Fibroblast of villous mesenchyme (primary cell): ENCODE results near the gene METTL15. TPM values are rescaled to one million over a fixed set of nuclear protein-coding genes. Genes with fewer than 3 reads are reported as not detected.

Source experiments
- DNase-seq: peaks from one replicate; pipeline ENCODE4 v3.0.0-alpha.2; 2010; ENCODE audit warnings: low read depth
- H3K4me3 ChIP-seq: 2 replicates; pipeline ENCODE4 v1.5.1; 2011; ENCODE audit warnings: low read depth, mild to moderate bottlenecking, low read length
- total RNA-seq: library from RNA; depleted of rRNA; stranded (reverse); fragments of >200 nt; gene quantifications from 2 replicates; pipeline ENCODE4 v1.2.3, GENCODE V29; 2012
- TF ChIP-seq, protein P1 (sequence below): IDR thresholded peaks from 2 replicates; pipeline ENCODE4 v1.5.1; 2012; ENCODE audit warnings: low read depth, mild to moderate bottlenecking, low read length; ENCODE audit not compliant: insufficient read depth

The METTL15 gene
- total RNA-seq, 1 donor = 28.1 TPM

DNA sequence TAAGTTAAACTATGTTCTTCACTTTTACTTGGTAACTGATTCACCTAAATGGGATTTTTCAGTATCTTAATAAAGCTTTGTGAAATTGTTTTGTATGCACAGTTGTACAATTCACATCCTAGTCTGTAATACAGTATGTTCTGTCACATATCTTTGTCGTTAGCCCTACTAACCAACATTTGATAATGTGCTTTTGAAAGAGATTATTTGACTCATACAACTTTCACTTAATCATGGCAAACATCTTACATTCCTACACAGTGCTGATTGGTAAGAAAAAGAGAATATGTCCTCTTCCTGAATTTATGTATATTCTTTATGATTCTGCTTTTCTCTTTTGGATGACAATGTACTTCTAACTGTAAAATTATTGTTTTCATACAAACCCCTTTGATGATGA, 234.5 kb downstream of the METTL15 start:
- DNase-seq = peak; percentile 37
- TF ChIP-seq, protein P1, sequence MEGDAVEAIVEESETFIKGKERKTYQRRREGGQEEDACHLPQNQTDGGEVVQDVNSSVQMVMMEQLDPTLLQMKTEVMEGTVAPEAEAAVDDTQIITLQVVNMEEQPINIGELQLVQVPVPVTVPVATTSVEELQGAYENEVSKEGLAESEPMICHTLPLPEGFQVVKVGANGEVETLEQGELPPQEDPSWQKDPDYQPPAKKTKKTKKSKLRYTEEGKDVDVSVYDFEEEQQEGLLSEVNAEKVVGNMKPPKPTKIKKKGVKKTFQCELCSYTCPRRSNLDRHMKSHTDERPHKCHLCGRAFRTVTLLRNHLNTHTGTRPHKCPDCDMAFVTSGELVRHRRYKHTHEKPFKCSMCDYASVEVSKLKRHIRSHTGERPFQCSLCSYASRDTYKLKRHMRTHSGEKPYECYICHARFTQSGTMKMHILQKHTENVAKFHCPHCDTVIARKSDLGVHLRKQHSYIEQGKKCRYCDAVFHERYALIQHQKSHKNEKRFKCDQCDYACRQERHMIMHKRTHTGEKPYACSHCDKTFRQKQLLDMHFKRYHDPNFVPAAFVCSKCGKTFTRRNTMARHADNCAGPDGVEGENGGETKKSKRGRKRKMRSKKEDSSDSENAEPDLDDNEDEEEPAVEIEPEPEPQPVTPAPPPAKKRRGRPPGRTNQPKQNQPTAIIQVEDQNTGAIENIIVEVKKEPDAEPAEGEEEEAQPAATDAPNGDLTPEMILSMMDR = no peak
- no peak overlapping the region for H3K4me3 ChIP-seq

DNA sequence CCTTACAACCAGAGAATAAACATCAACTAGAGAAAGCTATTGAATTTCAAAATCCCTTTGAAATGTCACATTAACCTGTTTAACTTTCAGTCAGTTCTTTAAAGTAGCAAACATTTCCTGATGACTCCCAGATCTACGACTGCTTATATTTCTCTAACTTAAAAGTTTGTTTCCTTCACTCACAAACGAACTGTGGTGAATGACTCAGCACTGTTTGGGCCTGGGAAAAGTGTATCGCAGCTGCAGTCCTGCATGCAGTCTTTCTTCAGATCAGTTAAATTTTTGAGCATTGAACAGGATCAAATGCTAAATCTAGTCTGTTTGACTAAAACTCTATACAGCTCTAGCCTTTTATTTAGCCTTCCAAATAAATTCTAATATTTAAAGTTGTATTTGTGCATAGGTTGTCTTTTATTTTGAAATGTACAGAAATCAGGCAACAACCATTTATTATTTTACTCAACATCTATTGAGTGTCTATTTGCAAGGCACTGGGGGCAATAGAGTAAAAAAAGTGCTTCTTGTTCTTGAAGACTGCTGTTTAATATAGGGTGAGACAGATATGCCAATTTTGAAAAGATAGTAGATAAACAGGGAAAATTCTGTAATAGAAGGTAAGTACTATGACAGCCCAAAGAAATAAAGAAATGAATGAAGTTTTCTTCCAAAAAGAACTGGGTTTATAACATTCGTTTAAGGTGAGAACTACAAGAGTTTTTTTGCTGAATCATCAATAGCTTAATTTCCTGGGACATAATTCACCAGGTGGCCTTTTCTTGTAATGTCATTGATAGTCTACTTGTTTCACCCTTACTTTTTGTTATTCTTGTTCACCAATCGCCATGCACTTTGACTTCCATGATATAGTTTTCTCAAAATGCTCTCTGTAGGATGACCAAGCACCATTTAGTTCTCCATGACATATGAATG, 235.4 kb downstream of the METTL15 start:
- peak; percentile 96 for DNase-seq
- TF ChIP-seq, protein P1 = no peak
- no peak overlapping the region for H3K4me3 ChIP-seq

DNA sequence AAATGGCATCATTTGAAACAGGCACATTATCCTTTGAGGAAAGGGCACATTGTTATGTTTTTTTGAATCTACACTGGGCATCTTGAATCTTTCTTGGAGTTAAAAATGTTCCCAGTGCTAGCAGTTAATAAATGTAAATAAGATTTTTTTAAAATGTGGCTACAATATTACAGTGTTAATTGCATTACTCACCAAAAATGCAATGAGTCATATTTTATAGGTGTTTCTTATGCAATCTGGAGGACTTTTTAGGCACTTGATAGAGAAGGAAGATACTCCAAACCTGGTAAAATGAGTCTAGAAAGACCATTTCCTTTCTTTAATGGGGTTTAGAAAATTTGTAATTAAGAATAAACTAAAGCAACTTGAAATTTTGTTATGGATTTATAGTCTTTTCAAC, 238.0 kb downstream of the METTL15 start:
- peak; percentile 81 for DNase-seq
- TF ChIP-seq, protein P1 = no peak
- no peak overlapping the region for H3K4me3 ChIP-seq

DNA sequence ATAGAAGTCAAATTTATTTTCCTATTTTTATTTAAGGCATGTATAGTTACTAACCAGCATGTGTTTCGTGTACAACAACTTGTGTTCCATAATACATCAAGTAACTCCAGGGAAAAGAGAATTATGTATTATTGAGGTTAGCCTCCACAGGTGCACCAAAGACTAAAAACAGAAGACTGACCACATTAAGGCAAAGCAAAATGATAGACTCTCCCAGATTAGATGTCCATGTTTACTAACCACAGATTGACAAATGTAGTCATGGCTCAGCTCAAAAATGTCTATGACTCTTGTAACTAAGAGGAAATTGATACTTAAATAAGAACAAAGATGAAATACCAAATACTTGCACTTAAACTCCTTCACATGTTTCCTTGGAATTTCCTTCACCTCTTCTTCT, 238.5 kb downstream of the METTL15 start:
- H3K4me3 ChIP-seq = no peak overlapping the region
- DNase-seq = no peak
- TF ChIP-seq, protein P1 = no peak

DNA sequence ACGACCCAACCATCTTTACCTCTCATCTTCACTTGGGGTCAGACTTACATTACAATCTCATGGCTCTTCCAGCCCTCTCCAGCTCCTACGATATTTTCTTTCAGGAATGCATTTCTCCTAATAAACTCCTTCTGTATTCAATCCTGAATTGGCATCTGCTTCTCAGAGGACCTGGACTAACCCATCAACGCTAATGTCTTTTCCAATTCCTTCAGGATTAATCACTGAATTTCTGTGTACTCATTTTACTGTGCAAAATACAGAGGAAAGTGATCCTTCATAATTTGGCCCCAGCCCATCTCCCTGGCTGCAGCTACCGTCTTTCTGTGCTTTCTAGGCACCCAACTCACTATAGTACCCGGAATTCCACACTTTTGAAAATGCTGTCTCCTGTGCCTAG, 239.2 kb downstream of the METTL15 start:
- DNase-seq = no peak
- no peak overlapping the region for H3K4me3 ChIP-seq
- TF ChIP-seq, protein P1 = no peak

DNA sequence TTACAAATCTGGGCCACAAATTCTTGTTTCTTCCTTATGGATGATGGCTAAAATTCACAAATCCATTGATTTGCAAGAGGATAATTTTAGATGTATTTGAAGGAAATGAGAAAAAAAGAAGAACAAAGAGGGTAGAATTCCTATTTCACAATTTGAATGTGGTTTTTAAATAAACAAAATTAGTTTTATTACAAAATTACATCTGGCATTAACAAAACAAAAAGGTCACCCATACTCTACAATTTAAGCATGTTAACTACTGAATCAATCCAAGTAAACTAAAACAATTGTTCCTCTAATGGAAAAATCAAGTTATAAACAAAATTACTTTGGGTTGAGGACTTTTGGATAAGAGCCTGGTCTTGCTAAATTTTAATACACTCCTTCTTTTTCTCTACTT, 242.0 kb downstream of the METTL15 start:
- DNase-seq = peak; percentile 50
- TF ChIP-seq, protein P1 = no peak
- H3K4me3 ChIP-seq = no peak overlapping the region
